RWPE2 (cell line): ENCODE measurements around the gene SYNE1.

Source experiments
- ATAC-seq: fragments of 200-7000 bp; cut with Tn5 transposase; 3 replicates; pipeline ENCODE4 v1.9.1; 2021; ENCODE audit warnings: low read depth
- DNase-seq: peaks from one replicate; pipeline ENCODE4 v3.0.0-alpha.2; 2020; ENCODE audit warnings: low spot score
- H3K27ac ChIP-seq: fragments of 450-650 bp; 2 replicates; pipeline ENCODE4 v1.5.1; 2017; ENCODE audit warnings: mild to moderate bottlenecking; ENCODE audit not compliant: poor library complexity, severe bottlenecking
- H3K27me3 ChIP-seq: fragments of 250-450 bp; sonication (Bioruptor Pico); 2 replicates; pipeline ENCODE4 v1.5.1; 2021; ENCODE audit warnings: mild to moderate bottlenecking, moderate library complexity; ENCODE audit not compliant: insufficient read depth, poor library complexity, severe bottlenecking
- H3K36me3 ChIP-seq: fragments of 250-450 bp; sonication (Bioruptor Pico); 2 replicates; pipeline ENCODE4 v1.5.1; 2020; ENCODE audit warnings: low read depth, mild to moderate bottlenecking, moderate library complexity
- H3K4me1 ChIP-seq: fragments of 250-450 bp; sonication (Bioruptor Pico); 2 replicates; pipeline ENCODE4 v1.5.1; 2021; ENCODE audit warnings: mild to moderate bottlenecking, moderate library complexity; ENCODE audit not compliant: insufficient read depth, poor library complexity, severe bottlenecking
- H3K4me3 ChIP-seq: fragments of 250-450 bp; sonication (Bioruptor Pico); 2 replicates; pipeline ENCODE4 v1.5.1; 2021; ENCODE audit warnings: mild to moderate bottlenecking, moderate library complexity; ENCODE audit not compliant: severe bottlenecking
- H3K9me3 ChIP-seq: fragments of 250-450 bp; sonication (Bioruptor Pico); 2 replicates; pipeline ENCODE4 v1.5.1; 2021; ENCODE audit warnings: mild to moderate bottlenecking, moderate library complexity; ENCODE audit not compliant: severe bottlenecking
- TF ChIP-seq, protein P1 (sequence below): fragments of 450-650 bp; IDR thresholded peaks from one replicate; pipeline ENCODE4 v1.5.1; 2017; ENCODE audit warnings: mild to moderate bottlenecking, moderate library complexity; ENCODE audit not compliant: poor library complexity, severe bottlenecking

The SYNE1 gene

DNA sequence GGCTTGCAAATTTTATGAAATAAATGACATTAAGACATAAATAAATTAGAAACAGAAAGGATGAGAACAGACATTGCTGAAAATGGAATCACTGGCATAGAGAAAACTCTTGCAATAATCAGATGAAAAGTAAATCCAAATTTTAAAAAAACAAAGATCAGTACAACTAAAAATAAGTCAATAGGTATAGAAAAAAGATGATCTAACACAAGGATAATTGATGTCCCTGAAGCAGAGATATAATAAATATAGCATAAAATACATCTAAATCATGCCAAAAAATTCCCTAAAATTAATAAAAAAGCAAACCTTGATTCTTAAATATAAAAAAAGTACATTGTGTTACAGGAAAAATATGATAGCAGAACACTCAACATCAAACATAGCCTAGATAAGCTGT, 379.6 kb downstream of the SYNE1 start:
- H3K4me1 ChIP-seq, result no peaks in the 10 kb centered on the region
- H3K27ac ChIP-seq, result no peak overlapping the region
- no peaks in the 10 kb centered on the region for H3K36me3 ChIP-seq
- TF ChIP-seq, protein P1, sequence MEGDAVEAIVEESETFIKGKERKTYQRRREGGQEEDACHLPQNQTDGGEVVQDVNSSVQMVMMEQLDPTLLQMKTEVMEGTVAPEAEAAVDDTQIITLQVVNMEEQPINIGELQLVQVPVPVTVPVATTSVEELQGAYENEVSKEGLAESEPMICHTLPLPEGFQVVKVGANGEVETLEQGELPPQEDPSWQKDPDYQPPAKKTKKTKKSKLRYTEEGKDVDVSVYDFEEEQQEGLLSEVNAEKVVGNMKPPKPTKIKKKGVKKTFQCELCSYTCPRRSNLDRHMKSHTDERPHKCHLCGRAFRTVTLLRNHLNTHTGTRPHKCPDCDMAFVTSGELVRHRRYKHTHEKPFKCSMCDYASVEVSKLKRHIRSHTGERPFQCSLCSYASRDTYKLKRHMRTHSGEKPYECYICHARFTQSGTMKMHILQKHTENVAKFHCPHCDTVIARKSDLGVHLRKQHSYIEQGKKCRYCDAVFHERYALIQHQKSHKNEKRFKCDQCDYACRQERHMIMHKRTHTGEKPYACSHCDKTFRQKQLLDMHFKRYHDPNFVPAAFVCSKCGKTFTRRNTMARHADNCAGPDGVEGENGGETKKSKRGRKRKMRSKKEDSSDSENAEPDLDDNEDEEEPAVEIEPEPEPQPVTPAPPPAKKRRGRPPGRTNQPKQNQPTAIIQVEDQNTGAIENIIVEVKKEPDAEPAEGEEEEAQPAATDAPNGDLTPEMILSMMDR, result no peak
- no peaks in the 10 kb centered on the region for H3K27me3 ChIP-seq
- no peak for ATAC-seq
- H3K4me3 ChIP-seq, result no peak overlapping the region
- no peak for DNase-seq
- H3K9me3 ChIP-seq, result no peaks in the 10 kb centered on the region

DNA sequence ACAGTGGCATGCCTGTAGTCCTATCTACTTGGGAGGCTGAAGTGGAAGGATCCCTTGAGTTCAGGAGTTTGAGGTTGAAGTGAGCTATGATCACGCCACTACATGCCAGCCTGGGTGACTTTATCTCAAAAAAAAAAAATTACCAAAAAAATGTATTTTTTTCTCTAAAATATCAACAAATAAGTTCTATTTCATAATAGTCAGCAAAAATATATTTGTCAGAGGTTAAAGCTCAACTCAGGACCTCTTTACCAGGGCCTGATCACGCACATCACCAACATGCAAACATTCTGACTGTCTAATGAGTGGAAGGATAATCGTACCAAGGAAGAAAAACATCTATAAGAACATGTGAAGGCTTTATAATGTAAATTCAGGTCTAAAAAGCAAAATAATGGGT, 387.0 kb downstream of the SYNE1 start:
- DNase-seq (no peak), ATAC-seq (no peak)
- no peak overlapping the region for H3K27ac ChIP-seq
- H3K27me3 ChIP-seq, result no peaks in the 10 kb centered on the region
- H3K36me3 ChIP-seq, result no peaks in the 10 kb centered on the region
- no peaks in the 10 kb centered on the region for H3K9me3 ChIP-seq
- TF ChIP-seq, protein P1, result no peak
- H3K4me1 ChIP-seq, result no peaks in the 10 kb centered on the region
- H3K4me3 ChIP-seq, result no peak overlapping the region

DNA sequence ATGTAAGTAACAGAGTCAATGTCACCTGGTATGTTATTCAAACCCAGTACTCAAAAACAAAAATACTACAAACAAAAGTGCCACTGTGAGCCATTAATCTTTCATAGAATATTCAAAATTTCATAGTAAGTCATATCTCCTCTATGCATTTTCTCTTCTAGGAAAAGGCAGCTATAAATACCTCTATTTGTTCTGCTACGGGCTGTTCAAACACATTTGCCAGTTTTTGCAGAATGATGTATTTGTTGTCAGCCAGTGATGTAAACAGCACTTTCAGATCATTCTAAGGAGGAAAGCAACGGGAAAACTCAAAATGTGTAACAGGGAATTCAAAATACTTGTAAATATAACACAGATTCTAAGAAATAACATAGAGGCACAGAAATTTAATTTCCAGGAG, 388.2 kb downstream of the SYNE1 start:
- Histone ChIP-seq H3K27me3 (no peaks in the 10 kb centered on the region), H3K36me3 (no peaks in the 10 kb centered on the region), H3K4me3 (no peak overlapping the region), H3K4me1 (no peaks in the 10 kb centered on the region), H3K27ac (no peak overlapping the region), H3K9me3 (no peaks in the 10 kb centered on the region)
- DNase-seq (no peak), ATAC-seq (no peak)
- TF ChIP-seq, protein P1, result no peak

DNA sequence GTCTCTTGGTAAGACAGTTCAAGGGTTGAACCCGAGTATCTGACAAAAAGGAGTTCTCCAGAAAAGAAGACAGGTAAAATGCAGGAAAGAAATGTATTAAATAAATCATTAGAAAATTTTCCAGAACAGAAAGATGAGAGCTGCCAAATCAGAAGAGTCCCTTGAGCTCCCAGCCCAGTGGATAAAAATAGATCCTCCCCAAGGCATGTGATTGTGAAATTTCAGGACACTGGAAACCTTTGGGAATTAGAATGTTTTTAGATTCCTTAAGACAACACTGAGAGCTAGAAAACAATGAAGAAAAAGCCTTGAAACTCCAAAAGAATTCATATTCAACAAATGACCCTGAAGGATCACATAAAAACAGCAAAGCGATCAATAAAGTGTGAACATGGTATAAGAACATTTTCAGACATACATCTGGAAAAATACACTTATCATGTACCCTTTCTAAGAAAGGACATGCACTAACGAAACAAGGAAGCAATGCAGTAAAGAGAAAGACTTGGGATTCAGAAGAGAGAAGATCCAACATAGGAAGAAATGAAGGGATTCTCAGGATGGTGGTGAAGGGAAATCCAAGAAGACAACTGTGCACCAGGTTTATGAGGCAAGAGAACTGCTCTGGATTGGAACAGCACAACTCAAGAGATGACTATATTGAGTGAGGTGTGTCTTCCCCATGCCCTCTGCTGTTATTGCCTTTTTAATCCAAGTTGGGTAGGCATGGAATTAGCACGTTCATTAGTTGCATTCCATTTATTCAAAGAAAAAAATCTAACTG, 390.4 kb downstream of the SYNE1 start:
- H3K9me3 ChIP-seq, result no peaks in the 10 kb centered on the region
- DNase-seq, result no peak
- no peaks in the 10 kb centered on the region for H3K36me3 ChIP-seq
- H3K27me3 ChIP-seq, result no peaks in the 10 kb centered on the region
- H3K27ac ChIP-seq, result no peak overlapping the region
- ATAC-seq, result no peak
- H3K4me1 ChIP-seq, result no peaks in the 10 kb centered on the region
- TF ChIP-seq, protein P1, result no peak
- H3K4me3 ChIP-seq, result no peak overlapping the region

DNA sequence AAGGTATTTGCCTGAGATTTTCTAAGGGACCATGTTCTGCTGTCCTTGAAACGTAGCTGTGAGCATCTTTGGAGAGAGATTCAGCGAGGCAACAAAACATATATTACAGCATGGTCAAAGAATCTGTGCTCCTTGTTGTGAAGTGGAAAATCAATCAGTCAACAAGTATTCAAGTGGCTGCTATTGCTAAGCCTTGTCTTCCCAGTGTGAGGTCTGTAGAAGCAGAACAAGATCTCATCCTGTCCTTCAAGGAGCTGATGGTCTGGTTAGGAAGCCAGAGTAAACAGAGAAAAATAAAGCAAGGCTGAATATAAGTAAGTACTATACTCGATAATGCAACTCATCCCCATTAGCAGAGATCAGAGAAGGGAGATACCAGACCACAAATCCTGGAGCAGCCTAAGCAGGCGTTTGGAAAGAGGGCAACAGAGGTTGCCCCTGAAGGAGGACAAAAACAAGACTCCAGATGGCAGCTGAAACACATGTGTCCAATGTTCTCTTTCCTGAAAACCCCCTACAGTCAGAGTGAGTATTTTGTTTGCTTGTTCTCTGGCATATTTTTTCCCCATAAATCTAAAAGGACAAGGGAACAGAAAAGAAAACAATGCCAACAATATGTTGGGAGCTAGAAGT, 392.0 kb downstream of the SYNE1 start:
- no peaks in the 10 kb centered on the region for H3K4me1 ChIP-seq
- H3K36me3 ChIP-seq, result no peaks in the 10 kb centered on the region
- no peaks in the 10 kb centered on the region for H3K9me3 ChIP-seq
- DNase-seq (no peak), ATAC-seq (no peak)
- no peaks in the 10 kb centered on the region for H3K27me3 ChIP-seq
- TF ChIP-seq, protein P1, result no peak
- H3K4me3 ChIP-seq, result no peak overlapping the region
- H3K27ac ChIP-seq, result no peak overlapping the region
